Posterior vena cava (tissue), 2 donors: ENCODE measurements around the gene DHRSX. TPM values are rescaled to one million over a fixed set of nuclear protein-coding genes. Genes with fewer than 3 reads are reported as not detected.
"Not testable (repeated sequence)": the region's sequence is repeated elsewhere in the genome, so short reads cannot be mapped to it uniquely, and the experiment has no call there.

Experiments
- DNase-seq: peaks from one replicate; pipeline ENCODE4 v3.0.0-alpha.2; 2020; ENCODE audit warnings: low spot score
- intact Hi-C, 2 donors: fragments of 100-400 bp; cut with DNase I; formaldehyde crosslinking; loops; one replicate each; pipeline versions ENCODE4 v1.14.1 to v1.14.2; 2022 to 2023
- total RNA-seq, 2 donors: library from RNA; stranded (reverse); fragmentation: NEBNext Ultra II Directional; extraction: Animal tissue kit (Norgen Biotek cat#: 25700); gene quantifications; one replicate each; pipeline ENCODE4 v1.2.1, GENCODE V29; 2021
- donor health status: DM: yes; HTN: yes; CAD: no.
- donor health status: DM: yes; HTN: yes; CAD: no.

DHRSX gene
- total RNA-seq, 2 donors from 2014 or later: 16.0 to 18.9 TPM

DNA sequence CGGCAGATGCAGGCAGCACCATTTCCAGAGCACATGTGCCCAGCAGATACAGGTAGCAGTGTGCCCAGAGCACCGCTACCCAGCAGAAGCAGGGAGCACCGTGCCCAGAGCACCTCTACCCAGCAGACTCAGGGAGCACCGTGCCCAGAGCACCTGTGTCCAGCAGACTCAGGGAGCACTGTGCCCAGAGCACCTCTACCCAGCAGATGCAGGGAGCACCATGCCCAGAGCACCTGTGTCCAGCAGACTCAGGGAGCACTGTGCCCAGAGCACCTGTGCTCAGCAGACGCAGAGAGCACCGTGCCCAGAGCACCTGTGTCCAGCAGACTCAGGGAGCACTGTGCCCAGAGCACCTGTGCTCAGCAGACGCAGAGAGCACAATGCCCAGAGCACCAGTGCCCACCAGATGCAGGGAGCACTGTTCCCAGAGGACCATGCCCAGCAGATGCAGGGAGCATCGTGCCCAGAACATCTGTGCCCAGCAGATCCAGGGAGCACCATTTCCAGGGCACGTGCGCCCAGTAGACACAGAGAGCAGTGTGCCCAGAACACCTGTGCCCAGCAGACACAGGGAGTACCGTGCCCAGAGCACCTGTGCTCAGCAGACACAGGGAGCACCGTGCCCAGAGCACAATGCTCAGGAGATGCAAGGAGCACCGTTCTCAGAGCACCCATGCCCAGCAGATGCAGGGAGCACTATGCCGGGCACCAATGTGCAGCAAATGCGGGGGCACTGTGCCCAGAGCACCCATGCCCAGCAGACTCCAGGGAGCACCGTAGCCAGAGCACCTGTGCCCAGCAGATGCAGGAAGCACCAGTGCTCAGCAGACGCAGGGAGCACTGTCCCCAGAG, 236.4 kb downstream of the DHRSX start:
- no peak for DNase-seq
- intact Hi-C loops: no loop called here

DNA sequence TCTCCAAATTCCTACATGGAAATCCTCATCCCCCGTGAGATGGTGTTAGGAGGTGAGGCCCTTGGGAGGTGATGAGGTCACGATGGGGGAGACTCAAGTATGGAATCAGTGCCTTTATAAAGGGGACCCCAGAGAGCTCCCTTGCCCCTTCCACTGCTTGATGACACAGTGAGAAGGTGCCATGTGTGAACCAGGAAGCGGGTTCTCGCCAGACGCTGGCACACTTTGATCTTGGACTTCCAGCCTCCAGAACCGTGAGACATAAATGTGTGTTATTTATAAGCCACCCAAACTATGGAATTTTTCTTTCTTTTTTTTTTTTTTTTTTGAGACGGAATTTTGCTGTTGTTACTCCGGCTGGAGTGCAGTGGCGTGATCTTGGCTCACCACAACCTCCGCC, 237.6 kb downstream of the DHRSX start:
- intact Hi-C loops: no loop called here
- no peak for DNase-seq

- DNase-seq: peak; percentile 36
- intact Hi-C loops: no loop called here
Observed at GRCh38 chrX:2262668-2263055, 238.1 kb downstream of the DHRSX start.

DNA sequence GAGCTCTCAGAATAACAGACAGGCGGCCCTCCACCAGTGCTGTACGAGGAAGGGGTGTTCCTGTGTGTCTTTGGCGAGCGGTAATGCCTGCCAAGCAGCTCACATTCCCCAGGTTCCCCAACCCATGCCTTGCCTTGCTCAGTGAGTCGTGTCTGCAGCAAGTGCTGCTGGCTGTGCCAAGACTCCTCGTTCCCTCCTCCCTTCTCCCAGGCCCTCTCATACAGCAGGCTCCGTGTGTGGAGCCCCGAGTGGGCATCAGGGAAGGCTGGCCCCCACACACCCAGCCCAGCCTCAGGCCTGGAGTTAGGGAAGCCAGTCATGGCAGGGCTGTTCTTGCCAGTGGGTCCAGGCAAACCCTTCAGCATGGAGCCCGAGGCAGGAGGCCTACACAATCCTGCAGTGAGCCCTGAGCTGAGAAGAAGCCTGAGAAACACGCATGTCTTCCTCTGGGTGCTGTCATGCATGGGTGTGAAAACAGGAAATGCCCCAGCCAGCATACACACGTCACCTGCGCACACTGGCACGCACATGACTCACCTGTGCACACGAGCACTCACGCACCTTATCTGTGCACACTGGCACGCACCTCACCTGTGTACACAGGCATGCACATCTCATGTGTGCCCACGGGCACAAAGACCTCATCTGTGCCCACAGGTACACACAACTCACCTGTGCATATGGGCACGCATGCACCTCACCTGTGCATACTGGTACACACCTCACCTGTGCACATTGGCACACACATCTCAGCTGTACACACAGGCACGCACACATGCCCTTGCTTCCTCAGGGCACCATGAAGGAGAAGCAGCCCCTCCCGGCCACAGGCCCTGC, 238.7 kb downstream of the DHRSX start:
- peak; percentile 32 for DNase-seq

DNA sequence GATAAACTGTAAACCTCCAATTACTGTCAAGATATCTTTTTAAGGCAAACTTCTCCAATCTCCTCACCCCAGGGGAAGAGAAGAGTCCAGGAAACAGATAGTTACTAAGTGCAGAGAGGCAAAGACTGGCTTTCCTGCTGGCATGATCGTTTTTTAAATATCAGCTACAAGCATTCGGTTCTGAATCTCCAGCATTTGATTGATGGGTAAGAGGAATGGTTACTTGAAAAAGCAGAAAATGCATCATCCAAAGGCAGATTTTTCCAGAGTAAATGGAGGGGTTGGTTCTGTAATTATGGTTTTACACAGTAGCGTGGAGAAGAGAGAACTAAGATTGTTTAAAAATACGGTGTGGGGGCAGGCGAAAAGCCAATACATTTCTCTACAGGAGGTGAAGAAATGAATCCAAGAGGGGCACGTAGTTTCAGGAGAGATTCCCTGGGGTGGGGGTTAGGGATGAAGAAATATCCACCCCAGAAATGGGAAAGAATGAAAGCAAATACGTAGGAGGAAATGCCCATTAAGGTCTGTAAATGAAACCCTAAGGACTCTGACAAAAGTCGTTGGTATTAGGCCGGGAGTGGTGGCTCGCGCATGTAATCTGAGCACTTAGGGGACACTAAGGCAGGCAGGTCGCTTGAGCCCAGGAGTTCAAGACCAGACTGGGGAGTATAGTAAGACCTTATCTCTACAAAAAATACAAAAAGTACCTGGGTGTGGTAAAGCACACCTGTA, 248.3 kb downstream of the DHRSX start:
- intact Hi-C loops: no loop called here

More for the DNA sequence above, 238.7 kb downstream of the DHRSX start:
- intact Hi-C loops: loop anchor here in 1 of 2 donors (2.0 kb wide), 1 partner anchor 73 kb away; no protein-coding TSS in a partner anchor

GRCh38 chrX:2251211-2251610, 249.6 kb downstream of the DHRSX start:
- intact Hi-C loops: no loop called here
- DNase-seq: no peak

More for the DNA sequence above, 248.3 kb downstream of the DHRSX start:
- peak; percentile 66 for DNase-seq

- intact Hi-C loops: no loop called here
- peak; percentile 26 for DNase-seq
Observed at GRCh38 chrX:2243913-2244460, 256.8 kb downstream of the DHRSX start.

- peak; percentile 72 for DNase-seq
- intact Hi-C loops: no loop called here
Observed at GRCh38 chrX:2242980-2243379, 257.8 kb downstream of the DHRSX start.

DNA sequence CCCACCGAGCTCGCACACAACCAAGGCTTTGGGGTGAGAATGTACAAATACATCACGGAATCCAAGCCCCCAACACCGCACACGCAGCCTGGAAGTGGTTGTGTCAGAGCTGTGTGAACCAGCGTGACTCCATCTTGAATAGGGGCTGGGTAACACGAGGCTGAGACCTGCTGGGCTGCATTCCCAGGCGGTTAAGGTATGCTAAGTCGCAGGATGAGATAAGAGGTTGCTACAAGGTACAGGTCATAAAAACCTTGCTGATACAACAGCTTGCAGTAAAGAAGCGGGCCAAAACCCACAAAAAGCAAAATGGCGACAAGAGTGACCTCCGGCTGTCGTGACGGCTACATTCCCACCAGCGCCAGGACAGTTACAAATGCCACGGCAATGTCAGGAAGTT, 258.4 kb downstream of the DHRSX start:
- intact Hi-C loops: no loop called here
- DNase-seq: peak; percentile 40

GRCh38 chrX:2241496-2241895, 259.3 kb downstream of the DHRSX start:
- intact Hi-C loops: not testable (repeated sequence)
- peak; percentile 28 for DNase-seq

DNA sequence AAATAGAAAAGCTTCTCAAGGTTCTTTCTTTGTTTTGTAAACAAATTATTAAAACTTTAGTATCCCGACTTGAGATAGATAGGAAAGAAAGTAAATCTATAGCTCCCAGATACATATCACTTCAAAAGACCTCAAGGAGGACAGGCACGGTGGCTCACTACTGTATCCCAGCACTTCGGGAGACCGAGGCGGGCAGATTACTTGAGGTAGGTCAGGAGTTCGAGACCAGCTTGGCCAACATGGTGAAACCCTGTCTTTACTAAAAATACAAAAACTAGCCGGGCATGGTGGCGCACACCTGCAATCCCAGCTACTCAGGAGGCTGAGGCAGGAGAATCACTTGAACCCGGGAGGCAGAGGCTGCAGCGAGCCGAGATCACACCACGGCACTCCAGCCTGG, 260.0 kb downstream of the DHRSX start:
- intact Hi-C loops: not testable (repeated sequence)
- peak; percentile 66 for DNase-seq

DNA sequence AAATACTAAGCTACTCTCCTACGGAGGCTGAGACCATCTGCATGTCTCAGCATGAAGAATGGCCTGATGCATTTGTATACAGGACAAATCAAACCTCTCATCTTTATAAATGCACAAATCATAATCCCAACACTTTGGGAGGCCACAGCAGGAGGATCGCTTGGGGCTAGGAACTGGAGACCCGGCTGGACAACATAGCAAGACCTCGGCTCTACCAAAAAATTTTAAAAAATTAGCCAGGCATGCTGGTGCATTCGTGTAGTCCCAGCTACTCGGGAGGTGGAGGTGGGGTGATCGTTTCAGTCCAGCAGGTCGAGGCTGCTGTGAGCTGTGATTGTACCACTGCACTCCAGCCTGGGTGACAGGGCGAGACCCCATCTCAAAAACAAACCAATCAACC, 262.8 kb downstream of the DHRSX start:
- DNase-seq: peak; percentile 19
- intact Hi-C loops: no loop called here

DNA sequence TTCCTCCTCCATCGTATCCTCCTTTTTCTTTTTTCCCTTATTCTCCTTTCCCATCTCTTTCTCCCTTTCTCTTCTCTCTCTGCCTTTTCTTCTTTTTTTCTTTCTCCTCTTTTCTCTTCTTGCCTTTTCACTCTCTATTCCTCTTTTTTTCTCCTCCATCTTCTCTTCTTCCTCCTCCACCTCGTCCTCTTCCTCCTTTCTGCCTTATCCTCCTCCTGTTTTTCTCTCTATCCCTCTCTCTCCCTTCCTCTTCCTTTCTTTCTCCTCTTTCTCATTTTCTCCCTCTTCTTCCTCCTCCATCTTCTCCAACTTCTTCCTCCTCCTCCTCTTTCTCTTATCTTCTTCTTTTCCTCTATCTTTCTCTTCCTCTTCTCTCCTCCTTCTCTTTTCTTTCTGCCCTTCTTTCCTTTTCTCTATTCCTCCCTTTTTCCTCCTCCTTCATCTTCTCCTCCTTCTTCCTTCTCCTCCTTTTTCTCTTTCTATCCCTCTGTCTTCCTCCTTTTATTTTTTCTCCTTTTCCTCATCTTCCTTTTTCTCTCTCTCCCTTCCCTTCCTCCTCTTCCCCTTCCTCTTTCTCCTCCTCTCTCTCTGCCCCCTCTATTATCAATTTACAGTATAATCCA, 269.1 kb downstream of the DHRSX start:
- intact Hi-C loops: no loop called here
- DNase-seq: no peak

DNA sequence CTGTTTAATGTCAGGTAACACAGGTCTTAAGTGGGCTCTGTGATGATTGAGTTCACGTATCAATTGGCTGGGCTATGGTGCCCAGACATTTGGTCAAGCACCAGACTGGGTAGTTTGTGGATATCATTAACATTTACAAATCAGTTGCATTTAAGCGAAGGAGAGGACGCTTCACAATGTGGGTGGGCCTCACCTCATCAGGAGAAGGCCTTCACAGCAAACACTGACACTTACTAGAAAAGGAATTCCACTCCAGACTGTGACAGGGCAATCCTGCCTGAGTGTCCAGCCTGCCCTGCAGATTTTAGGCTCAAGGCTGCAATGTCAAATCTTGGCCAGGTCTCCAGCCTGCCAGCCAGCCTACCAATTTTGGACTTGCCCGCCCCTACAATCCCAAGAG, 270.3 kb downstream of the DHRSX start:
- no peak for DNase-seq
- intact Hi-C loops: no loop called here

- intact Hi-C loops: no loop called here
- no peak for DNase-seq
Observed at GRCh38 chrX:2228536-2228935, 272.2 kb downstream of the DHRSX start.

DNA sequence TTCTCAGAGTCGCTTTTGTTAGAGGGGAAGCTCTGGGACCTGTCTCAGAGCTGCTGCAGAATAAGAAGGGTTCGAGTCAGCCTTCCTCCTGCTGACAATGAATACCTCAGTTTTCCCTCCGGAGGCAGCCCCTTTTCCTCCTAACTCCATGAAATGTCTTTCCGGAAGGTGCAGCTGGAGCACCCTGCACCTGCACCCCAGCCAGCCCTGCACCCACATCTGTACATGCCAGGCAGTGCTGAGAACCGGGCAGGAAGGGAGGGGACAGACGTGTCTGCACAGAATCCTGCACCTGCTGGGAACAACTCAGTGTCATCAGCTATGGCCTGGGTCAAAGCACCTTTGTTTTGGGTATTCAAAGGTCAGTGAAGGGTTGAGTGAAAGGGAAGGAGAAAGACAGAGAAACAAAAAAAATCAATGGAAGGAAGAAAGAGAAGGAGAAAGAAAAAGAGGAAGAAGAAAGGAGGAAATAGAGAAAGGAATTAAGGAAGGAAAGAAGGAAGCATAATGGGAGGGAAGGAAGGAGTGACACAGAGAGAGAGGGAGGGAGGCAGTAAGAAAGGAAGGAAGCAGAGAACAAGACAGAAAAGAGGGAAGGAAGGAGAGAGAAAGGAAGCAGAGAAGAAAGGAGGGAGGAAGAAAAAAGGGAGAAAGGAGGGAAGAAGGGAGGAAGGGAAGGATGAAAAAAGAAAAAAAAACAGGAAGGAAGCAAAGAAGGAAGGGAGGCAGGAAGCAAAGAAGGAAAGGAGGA, 273.7 kb downstream of the DHRSX start:
- intact Hi-C loops: loop anchor here in 1 of 2 donors (1.0 kb wide), 1 partner anchor 33 kb away; no protein-coding TSS in a partner anchor
- DNase-seq: no peak

GRCh38 chrX:2226182-2226581, 274.6 kb downstream of the DHRSX start:
- no peak for DNase-seq
- intact Hi-C loops: loop anchor here in 1 of 2 donors (1.0 kb wide), 1 partner anchor 32 kb away; no protein-coding TSS in a partner anchor

DNA sequence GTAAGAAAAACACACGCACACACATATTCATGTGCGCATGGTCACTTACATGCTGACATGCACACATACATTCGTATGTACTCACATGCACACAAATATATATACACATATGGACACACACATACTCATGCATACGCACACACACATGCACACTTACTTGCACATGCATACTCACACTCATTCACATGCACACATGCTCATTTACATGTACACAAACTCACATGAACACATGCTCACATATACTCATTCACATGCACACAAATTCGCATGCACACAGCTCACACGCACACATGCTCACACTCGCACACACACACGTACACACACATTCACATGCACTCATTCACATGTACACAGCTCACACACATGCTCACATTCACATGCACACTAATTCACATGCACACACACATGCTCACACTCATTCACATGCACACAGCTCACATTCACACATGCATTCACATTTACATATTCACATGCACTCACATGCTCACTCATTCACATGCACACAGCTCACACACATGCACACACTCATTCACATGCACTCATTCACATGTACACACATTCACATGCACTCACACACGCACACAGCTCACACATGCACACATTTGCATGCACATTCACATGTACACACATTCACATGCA, 276.1 kb downstream of the DHRSX start:
- DNase-seq: no peak
- intact Hi-C loops: no loop called here
